ENCODE results near the gene KPNB1.

- TF ChIP-seq POLR2A (IDR thresholded peaks at IDR 0.05; ENCODE audit: low read depth) (no peak), CTCF (IDR thresholded peaks at IDR 0.05) (no peak), EP300 (IDR thresholded peaks at IDR 0.05) (no peak)
These were observed 68.4 kb downstream of the KPNB1 start for GRCh38 chr17:47717979-47718621.
